ENCODE results near the gene GPX5.
"Not testable (repeated sequence)": the region's sequence is repeated elsewhere in the genome, so short reads cannot be mapped to it uniquely, and the experiment has no call there.

Gene GPX5

GRCh38 chr6:28515676-28516075, 10.0 kb upstream of the GPX5 start, which contains the start of gene GPX6:
Gene GPX6 (minus strand): TSS chr6:28515793. CDS start chr6:28515743, 50 bp downstream.
- DNase-seq: no peak

GRCh38 chr6:28517964-28518363, 7.7 kb upstream of the GPX5 start:
- DNase-seq: no peak

GRCh38 chr6:28522594-28523240, 3.0 kb upstream of the GPX5 start:
- no peak for DNase-seq

DNA sequence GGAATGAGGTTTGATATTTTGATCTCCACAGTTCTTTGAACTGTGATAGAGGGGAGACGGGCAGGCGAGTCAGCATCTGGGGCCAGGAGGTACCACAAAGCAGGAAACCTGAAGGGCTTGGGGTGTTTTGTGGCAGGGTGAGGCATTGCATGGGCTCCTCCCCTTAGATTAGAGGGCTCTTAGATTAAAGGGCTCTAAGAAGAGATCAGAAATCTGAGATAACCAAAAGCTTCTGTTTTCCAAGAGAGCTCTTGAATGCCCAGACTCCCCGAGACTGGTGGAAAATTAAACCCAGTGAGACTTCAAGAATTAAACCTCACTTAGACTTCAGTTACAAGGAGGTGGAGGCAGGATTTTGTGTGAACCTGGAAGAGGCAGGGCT, 2.4 kb upstream of the GPX5 start:
- no peak for DNase-seq

DNA sequence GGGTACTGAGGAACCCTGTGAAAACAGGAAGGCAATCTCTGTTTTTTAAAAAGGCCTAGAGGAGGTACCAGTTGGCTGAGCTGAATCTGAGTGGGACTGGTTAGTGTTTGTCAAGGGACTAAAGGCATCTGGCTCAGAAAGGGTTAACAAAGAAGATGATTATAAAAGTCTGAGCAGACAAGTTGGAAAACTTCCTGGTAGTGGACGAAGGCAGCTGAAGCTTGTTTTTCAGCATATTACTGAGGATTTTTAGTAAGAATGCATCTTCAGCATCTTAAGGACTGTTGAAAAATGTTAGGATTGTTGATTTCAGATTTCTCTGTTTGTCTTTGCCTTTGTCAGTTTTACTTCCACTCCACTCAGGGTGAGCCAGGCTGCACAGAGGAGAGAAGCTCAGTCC, 5.1 kb downstream of the GPX5 start:
- no peak for DNase-seq

GRCh38 chr6:28531479-28532128, 5.9 kb downstream of the GPX5 start:
- DNase-seq: no peak

DNA sequence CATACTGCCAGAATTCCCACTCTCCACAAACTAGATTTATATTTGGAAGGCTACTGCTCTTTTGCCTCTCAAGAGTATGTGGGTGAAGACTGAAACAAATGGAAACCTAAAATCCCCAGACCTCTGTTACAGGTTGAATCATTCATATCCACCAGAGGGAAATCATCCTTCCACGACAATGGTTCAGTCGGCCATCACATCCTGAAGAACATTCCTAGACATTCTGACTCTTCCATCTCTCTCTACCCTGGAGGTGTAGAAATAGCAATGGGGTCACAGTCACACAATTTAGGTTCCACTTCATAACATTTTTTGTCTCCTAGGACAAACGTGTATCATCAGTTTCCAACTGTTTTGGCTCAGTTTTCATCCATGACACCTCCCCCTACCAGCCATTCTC, 8.6 kb downstream of the GPX5 start:
- no peak for DNase-seq

DNA sequence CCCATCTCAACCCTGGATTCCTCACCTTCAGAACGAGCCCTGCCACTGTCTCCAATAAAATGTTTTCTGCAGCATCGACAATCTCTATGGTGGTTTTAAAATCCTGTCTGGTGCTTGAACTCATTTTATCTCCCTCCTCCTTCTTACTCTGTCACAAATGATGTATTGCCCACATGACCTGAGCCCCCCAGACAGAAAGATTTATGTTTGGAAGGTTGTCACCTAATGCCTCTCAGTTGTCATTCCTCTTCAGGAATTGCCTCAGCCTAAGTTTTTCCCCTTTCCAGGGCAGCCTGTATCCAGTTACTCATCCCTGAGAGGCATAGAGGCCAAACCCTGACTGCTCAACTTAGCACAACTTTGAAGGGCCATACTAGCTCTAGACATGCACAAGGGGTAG, 9.2 kb downstream of the GPX5 start:
- DNase-seq: no peak

DNA sequence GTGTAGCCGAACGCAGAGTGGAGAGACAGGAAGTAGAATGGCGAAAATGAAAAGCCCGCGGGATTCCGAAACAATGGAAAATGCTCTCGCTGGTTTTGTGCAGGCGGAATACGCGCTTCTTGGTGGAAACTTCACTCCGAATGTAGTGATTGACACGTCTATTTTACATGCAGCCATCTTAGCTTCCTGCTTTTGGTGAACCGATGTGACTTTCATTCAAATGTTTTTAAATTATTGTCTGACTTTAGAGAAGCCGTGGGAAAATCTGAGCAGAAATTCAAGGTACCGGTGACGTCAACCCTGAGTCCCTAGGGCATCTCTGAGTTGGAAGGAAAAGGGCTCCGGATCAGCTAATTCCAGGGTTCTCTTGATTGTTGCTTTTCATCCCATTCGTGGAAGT, 11.4 kb downstream of the GPX5 start:
- DNase-seq: no peak

DNA sequence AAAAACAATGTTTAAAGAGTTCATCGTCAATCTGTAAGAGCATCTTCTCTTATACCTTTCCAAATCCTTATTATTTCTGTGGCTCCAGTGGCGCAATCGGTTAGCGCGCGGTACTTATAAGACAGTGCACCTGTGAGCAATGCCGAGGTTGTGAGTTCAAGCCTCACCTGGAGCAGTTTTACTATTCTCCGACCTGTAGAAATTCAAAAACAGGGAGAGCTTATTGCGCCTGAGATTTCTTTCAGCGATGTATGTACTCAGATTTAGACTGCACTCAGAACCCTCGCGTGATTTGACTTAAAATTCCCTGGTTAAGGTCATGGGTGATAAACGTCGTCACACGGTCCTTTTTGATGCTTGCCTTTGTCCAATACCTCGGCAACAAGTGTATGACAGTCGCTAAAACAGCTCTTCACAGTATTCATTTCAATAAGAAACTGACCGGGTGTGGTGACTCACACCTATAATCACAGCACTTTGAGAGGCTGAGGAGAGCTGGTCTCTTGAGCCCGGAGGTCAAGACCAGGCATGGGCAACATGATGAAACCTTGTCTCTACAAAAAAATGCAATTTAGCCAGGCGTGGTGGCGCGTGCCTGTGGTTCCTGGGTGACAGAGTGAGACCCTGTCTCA, 11.9 kb downstream of the GPX5 start:
- no peak for DNase-seq

DNA sequence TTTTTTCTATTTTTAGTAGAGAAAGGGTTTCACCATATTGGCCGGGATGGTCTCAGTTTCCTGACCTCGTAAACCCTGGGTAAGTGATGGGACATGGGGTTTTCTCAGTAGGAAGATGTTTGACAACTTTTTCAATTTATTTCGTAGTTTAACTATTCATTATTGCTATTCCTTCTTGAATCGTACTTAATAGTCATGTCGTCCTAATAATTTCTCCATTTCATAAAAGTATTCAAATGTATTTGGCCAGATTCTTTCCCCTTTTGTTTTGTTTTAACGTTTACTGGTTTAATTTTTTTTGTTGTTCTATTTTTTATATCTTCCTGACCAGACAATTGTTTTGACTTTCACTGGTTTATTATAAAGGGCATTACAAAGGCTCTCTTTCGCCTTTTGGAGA, 16.3 kb downstream of the GPX5 start:
- DNase-seq: no peak

DNA sequence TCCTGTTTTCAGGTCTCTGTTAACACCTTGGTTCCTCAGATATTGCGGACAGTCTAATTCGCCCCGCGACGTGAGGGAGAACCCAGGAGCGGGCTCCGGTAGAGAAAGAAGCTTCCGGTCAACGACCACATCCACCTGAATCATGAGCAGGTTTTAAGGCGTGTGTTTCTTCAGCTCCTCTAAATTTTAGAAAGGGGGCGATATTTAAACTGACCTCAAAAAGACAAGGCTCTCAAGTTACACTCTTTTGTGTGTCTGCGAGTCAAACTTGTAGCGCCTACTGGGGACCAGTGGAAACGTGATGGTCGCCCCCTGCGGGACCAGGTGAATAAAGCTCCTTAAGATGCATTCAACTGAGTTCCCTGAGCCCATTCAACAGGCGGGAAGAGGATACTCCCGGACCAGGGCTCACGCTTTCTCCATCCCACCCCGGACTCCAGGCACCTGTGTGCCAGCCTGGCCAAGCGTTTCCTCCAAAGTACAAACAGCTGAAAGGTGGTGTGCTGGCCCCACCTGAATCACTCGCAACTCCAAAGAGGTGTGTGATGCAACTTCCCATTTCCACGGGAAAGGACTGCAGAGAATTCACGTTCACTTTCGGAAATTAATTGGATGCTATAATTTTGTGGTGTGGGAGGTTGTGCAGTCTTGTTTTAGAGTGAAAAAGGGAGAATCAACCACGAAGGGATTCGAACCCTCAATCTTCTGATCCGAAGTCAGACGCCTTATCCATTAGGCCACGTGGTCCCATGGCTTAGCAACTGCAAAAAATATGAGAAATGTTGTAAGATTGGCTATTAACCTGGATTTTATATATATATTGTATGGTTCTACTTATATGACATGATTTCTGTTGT, 17.0 kb downstream of the GPX5 start:
- no peak for DNase-seq

- DNase-seq: no peak
Measured at GRCh38 chr6:28543651-28544610, 18.2 kb downstream of the GPX5 start.

DNA sequence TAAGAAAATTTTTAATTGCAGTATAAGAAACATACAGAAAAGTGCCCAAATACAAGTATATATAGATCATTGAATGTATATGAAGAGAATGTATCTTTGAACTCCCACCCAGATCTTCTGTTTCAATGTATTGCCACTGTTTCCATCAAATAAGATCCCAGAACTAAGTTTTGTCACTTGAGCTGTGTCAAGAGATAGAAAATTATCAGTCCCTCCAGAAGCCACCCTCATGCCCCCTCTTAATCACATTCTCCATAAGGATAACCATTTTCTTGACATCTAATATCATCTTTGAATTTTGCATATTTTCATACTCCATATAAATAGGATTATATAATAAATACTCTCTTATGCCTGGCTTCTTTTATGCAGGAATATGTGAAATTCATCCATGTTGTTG, 20.3 kb downstream of the GPX5 start:
- no peak for DNase-seq

DNA sequence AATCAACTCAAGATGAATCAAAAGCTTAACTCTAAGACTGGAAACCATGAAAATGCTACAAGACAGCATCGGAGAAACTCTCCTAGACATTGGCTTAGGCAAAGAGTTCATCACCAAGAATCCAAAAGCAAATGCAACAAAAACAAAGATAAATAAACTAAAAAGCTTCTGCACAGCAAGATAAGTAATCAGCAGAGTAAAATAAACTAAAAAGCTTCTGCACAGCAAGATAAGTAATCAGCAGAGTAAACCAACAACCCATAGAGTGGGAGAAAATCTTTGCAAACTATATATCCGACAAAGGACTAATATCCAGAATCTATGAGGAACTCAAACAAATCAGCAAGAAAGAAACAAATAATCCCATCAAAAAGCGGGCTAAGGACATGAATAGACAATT, 21.3 kb downstream of the GPX5 start:
- not testable (repeated sequence) for DNase-seq

DNA sequence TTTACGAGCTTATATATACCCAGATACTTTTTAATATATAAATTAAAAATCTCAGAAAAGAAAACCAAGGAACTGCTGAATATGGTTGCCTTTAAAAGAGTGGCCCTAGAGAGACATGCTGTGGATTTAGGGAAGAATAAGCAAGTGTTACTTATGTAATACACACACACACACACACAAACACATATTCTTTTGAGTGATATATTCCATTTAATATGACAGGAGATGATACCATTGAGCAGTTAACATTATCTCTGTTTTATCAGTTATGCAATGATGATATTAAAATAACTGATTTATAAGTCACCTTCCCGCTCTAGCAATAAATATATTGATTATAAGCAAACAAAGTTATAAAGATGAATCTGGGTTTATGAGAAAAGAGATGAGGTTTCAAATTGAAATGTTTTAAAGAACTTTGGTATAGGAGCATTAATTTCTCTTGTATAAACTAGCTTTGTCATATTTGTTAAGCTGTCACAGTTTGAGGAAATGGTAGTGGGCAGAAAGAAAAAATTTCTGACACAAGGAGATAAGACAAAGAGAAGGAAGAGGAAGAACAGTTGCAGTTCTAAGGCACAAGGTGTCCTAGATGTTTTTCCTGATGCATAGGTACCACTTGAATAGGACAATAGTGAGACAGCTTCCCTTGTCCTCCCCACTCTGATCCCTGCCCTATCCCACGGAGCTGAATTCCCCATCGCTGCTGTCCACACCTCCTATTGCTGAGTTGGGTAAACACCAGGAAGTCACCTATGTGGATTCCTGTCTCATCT, 26.4 kb downstream of the GPX5 start:
- no peak for DNase-seq

- no peak for DNase-seq
Measured at GRCh38 chr6:28553384-28553985, 27.8 kb downstream of the GPX5 start.

DNA sequence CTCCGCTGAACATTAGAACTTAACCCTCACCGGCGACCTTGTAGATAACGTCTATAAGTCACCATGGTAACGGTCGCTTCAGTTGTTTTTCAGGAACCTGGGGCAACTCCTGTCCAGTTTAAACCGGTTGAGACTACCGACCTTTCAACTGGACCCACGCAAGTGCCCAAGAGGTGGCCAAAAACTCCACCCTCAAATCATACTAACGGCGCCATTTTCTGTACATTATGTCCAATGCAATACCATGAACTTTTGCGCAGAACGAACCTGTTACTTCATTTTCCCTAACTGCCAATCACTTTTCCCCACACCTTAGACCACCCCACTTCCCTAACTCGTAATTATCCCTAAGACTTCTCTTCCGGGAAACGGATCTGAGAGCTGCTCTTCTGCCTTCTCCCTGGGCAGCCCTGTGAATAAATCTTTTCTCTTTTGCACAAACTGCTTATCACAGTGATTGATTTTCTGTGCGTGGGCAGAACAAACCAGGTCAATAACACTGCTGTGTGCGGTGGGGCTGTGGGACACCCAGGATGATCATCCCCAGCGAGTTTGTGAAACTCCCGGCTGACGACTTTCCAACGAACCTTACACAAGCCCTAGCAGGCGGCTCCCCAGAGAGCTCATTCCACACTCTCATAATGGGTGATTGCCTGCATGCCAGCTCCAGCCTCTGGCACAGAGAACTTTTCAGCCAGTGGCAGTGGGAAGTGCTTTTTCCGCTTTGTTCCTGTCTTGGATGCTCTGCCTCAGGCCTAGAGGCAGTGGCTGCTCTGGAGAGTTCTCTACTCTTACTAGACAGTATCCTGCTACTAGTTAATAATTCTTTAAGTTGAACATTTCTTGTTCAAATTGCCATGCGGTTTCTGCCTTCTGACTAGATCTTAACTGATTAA, 28.6 kb downstream of the GPX5 start:
- DNase-seq: no peak

DNA sequence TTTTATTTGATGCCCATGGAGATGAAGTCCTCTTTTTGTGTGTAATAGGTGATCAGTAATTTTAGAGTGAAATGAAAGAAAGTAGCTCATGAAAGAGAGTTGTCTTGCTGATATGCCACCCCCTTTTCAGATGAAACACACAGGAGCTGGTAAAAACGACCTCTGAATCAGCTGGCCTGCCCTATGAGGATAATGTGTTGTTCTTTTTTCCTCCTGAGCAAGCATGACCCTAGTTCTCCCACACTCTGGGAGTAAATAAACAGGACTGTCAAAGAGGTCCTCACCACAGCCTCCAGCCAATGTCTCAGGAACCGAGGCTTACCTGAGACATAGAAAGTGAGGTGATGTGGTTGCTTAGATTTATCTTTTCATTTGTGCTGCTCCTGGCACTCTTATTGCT, 29.5 kb downstream of the GPX5 start:
- no peak for DNase-seq

GRCh38 chr6:28558629-28559028, 32.9 kb downstream of the GPX5 start:
- DNase-seq: no peak

Data from NCI-H510A treated with DMSO at 0.1 percent for 48 hours (cell line).